Measurements from ENCODE around the gene CALU. TPM values are rescaled to one million over a fixed set of nuclear protein-coding genes. Genes with fewer than 3 reads are reported as not detected.

CALU gene
- total and polyA plus RNA-seq, 8 donors = 177 to 239 (median 205) TPM

- no peak for ATAC-seq
- H3K4me1 ChIP-seq = peaks cover 22 to 62% of the 10 kb centered on the region in 2 donors
- intact Hi-C loops (cut with DNase I) = no loop called here
- peak in 1 of 4 donors; percentile 56 for DNase-seq
- TF ChIP-seq CTCF (IDR thresholded peaks at IDR 0.05) = no peak
- H3K27me3 ChIP-seq = no peaks in the 10 kb centered on the region
- no peaks in the 10 kb centered on the region for H3K9me3 ChIP-seq
- H3K27ac ChIP-seq = peak overlapping the region in 1 of 2 donors; percentile 13
- H3K36me3 ChIP-seq = peaks cover 0 to 7% of the 10 kb centered on the region in 2 donors
- H3K4me3 ChIP-seq = no peak overlapping the region
These were observed 4.1 kb downstream of the CALU start for GRCh38 chr7:128743112-128743772.

- DNase-seq (no peak), ATAC-seq (no peak)
- H3K36me3 ChIP-seq = peaks cover 0 to 19% of the 10 kb centered on the region in 2 donors
- no peaks in the 10 kb centered on the region for H3K9me3 ChIP-seq
- intact Hi-C loops (cut with DNase I) = no loop called here
- TF ChIP-seq CTCF (IDR thresholded peaks at IDR 0.05) = no peak
- no peaks in the 10 kb centered on the region for H3K27me3 ChIP-seq
- H3K4me3 ChIP-seq = no peak overlapping the region
- H3K27ac ChIP-seq = no peak overlapping the region
- peaks cover 18 to 56% of the 10 kb centered on the region in 2 donors for H3K4me1 ChIP-seq
These were observed 5.3 kb downstream of the CALU start for GRCh38 chr7:128744366-128744905.

- intact Hi-C loops (cut with DNase I) = no loop called here
- no peak overlapping the region for H3K27ac ChIP-seq
- peaks cover 14 to 45% of the 10 kb centered on the region in 2 donors for H3K4me1 ChIP-seq
- no peak for DNase-seq
- H3K27me3 ChIP-seq = no peaks in the 10 kb centered on the region
- no peak for TF ChIP-seq CTCF (IDR thresholded peaks at IDR 0.05)
- H3K36me3 ChIP-seq = peaks cover 0 to 31% of the 10 kb centered on the region in 2 donors
- ATAC-seq = no peak
- no peaks in the 10 kb centered on the region for H3K9me3 ChIP-seq
- no peak overlapping the region for H3K4me3 ChIP-seq
These were observed 6.5 kb downstream of the CALU start for GRCh38 chr7:128745706-128746105.

- Histone ChIP-seq H3K27me3 (no peaks in the 10 kb centered on the region), H3K4me3 (no peak overlapping the region), H3K27ac (no peak overlapping the region), H3K9me3 (no peaks in the 10 kb centered on the region), H3K4me1 (peaks cover 0 to 27% of the 10 kb centered on the region in 2 donors), H3K36me3 (peaks cover 0 to 48% of the 10 kb centered on the region in 2 donors)
- no peak for TF ChIP-seq CTCF (IDR thresholded peaks at IDR 0.05)
- DNase-seq = no peak
- no peak for ATAC-seq
- intact Hi-C loops (cut with DNase I) = no loop called here
These were observed 8.3 kb downstream of the CALU start for GRCh38 chr7:128747327-128748079.

GRCh38 chr7:128752251-128752650, 13.1 kb downstream of the CALU start:
- H3K9me3 ChIP-seq = no peaks in the 10 kb centered on the region
- no peak for ATAC-seq
- H3K4me1 ChIP-seq = peaks cover 0 to 5% of the 10 kb centered on the region in 2 donors
- DNase-seq = no peak
- no peak overlapping the region for H3K27ac ChIP-seq
- intact Hi-C loops (cut with DNase I) = no loop called here
- no peaks in the 10 kb centered on the region for H3K27me3 ChIP-seq
- H3K4me3 ChIP-seq = no peak overlapping the region
- peaks cover 5 to 82% of the 10 kb centered on the region in 2 donors for H3K36me3 ChIP-seq
- TF ChIP-seq CTCF (IDR thresholded peaks at IDR 0.05) = no peak
